HK-2 (cell line): ENCODE data around the gene ORAI3.

ENCODE experiments used
- DNase-seq: peaks from one replicate; pipeline ENCODE4 v3.0.0-alpha.2; 2018; ENCODE audit not compliant: unreplicated experiment

Gene ORAI3

GRCh38 chr16:30948667-30949649 is at the start of gene ORAI3:
ORAI3 (plus strand) TSS chr16:30949068; CDS start chr16:30949290, 222 bp downstream.
- peak; percentile 70 for DNase-seq

GRCh38 chr16:30899794-30900193 is 49.1 kb upstream of the ORAI3 start:
- DNase-seq: no peak

DNA sequence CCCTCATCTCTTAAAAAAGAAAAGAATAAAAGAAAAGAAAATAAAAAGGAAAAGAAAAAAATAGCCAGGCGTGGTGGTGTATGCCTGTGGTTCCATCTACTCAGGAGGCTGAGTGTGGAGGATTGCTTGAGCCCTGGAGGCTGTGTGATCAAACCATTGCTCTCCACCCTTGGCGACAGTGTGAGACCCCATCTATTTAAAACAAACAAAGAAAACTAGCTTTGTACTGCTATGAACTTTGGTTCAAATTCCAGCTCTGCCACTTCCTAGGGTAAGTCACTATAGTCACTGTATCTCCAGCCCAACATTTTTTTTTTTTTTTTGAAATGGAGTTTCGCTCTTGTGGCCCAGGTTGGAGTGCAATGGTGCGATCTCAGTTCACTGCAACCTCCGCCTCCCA is 48.3 kb upstream of the ORAI3 start:
- no peak for DNase-seq

- no peak for DNase-seq
These were observed 47.5 kb upstream of the ORAI3 start for GRCh38 chr16:30901201-30902028.

GRCh38 chr16:30902029-30902972 is 46.6 kb upstream of the ORAI3 start:
- no peak for DNase-seq

DNA sequence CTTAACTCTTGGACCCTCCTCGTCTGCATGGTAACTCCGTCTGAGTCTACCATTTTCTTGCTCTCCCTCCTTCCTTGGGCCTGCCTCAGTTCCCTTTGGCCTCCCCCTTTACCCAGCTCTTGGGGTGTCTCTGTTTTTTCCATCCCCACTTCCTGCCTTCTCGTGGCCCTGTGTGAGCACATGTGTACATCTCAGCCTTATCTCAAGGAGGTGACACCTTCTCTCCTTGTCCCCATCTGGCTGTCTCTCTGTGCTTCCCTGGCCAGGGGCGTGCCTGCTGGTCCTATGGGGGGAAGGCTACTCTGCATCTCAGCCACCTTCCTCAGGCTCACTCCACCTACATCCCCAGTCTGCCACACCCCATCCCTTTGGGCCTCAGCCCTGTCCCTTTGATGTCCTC is 45.9 kb upstream of the ORAI3 start:
- DNase-seq: no peak

DNA sequence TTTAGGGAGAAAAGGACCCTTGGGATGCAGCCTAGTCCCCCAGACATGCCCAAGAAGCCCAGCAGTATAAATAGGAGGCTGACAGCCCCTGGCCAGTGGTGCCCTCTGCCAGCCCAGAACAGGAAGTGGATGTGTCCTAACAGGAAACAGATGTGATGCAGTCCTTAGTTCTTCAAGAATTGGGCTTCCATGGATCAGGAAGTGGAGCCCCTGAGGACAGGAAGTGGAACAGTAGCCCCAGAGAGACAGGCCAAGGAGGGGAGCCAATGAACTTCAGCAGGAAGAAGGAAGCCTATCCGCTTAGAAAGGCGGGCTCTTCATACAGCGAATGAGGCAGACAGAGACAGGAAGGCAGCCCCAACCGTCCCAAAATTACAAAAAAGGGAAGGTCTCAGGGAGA is 45.3 kb upstream of the ORAI3 start:
- DNase-seq: no peak

DNA sequence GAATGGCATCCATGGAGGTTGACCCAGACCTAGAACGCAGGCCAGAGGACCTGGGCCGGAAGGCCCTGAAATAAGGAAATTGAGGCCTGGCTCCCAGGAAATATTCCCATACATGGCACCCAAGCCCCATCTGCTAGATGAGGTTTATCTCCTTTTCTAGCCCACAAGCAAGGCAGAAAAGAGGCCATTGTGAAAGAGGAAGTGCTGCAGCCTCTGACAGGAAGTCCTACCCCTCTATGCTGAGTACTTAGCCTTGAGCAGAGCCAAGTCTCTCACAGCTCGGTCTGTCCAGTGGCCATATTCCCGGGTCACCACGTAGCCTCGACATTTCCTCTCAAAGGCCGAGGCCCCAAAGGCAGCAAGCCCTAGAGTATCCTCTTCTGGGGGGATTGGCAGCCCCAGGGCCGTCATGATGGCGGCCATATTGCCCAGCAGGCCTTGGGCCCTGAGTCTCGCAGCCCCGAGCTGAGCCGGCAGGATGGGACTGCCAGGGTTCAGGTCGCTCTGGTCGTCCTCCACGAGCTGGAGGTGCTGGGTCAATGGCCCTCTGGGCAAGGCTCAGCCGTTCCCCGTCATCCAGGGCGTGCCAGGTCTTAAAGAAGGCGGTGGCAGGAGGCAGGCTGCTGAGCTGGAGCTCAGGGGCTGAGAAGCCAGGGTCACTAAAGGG is 44.6 kb upstream of the ORAI3 start:
- no peak for DNase-seq

- no peak for DNase-seq
These were observed 41.8 kb upstream of the ORAI3 start for GRCh38 chr16:30907064-30907463.

GRCh38 chr16:30910427-30911029 is 38.3 kb upstream of the ORAI3 start:
- no peak for DNase-seq

- DNase-seq: no peak
These were observed 36.0 kb upstream of the ORAI3 start for GRCh38 chr16:30912794-30913412.

- no peak for DNase-seq
These were observed 34.0 kb upstream of the ORAI3 start for GRCh38 chr16:30914830-30915229.

DNA sequence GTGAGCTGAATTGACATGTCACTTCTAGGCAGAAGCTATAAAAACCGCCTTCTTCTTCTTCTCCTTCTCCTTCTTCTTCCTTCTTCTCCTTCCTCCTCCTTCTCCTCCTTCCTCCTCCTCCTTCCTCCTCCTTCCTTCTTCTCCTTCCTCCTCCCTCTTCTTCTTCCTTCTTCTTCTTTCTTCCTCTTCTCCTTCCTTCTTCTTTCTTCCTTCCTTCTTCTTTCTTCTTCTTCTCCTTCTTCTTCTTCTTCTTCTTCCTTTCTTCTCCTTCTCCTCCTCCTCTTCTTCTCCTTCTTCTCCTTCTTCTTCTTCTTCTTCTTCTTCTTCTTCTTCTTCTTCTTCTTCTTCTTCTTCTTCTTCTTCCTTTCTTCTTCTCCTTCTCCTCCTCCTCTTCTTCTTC is 30.3 kb upstream of the ORAI3 start:
- DNase-seq: no peak

- DNase-seq: no peak
These were observed 28.0 kb upstream of the ORAI3 start for GRCh38 chr16:30920891-30921290.

DNA sequence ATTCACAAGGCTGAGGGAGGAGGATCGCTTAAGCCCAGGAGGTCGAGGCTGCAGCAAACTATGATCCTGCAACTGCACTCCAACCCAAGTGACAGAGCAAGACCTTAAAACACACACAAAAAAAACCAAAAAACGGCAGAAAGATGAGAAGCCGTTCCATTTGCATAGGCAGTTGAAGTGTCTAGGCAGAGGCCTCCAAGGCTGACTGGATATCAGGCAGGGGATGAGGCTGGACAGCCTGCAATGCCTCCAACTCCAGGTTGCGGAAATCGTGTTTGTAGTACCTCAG is 27.5 kb upstream of the ORAI3 start:
- no peak for DNase-seq

- DNase-seq: peak; percentile 76
These were observed 27.0 kb upstream of the ORAI3 start for GRCh38 chr16:30921748-30922419.

DNA sequence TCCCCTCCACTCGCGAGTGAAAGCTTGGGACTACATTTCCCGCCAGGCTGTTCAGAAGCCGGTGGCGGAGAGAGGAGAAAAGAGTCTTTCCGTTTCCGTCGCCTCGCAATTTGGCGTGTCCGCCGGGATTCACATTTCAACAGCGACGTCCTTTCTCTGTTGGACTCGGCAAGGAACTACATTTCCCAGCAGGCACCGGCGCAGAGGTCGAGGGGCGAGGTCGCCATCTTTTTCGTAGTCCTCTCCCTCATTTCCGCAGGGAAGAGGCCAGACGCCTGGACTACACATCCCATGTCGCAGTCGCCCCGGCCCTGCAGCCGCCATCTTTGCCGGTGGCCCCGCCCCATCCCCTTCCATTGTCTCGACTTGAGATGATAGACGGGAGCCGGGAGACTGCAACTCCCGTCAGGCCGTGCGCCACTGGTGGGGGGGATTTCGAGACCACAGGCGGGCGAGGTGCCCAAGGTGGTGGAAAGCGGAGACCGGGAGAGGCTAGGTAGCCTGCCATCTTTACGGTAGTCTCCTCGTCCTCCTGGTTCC is 26.4 kb upstream of the ORAI3 start:
- peak; percentile 96 for DNase-seq

GRCh38 chr16:30922960-30923535 is 25.8 kb upstream of the ORAI3 start:
- DNase-seq: peak; percentile 96

DNA sequence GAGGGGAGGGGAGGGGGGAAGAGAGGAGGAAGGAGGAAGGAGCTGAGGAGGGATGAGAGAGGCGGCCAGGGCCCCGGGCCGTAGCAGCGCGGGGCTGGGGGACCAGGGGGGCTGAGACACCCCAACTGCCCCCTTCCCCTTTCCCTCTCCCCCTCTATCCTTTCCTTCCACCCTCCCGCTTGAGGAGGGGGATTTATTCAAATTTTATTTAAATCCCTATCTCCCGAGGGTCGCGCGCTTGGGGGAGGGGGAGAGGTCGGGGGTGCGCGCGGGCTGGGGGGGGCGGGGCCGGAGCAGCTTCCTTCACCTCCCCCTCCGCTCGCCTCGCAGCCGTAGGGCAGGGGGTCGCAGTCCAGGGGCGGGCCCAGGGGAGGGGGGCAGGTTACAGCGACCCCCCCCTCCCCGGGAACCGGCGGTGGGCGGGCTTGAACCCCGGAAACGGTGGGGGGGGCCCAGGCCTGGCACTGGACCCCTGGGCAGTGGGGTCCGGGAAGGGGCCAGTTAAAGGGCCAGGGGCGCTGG is 25.3 kb upstream of the ORAI3 start, which contains the start of gene FBXL19:
TSS of gene FBXL19 (plus strand) at position 19 of the 522 bp plus-strand sequence. CDS start 2,183 bp downstream, outside the sequence.
- DNase-seq: no peak
